Measurements from ENCODE around the gene CALHM3. TPM values are rescaled to one million over a fixed set of nuclear protein-coding genes. Genes with fewer than 3 reads are reported as not detected.

The CALHM3 gene, protein sequence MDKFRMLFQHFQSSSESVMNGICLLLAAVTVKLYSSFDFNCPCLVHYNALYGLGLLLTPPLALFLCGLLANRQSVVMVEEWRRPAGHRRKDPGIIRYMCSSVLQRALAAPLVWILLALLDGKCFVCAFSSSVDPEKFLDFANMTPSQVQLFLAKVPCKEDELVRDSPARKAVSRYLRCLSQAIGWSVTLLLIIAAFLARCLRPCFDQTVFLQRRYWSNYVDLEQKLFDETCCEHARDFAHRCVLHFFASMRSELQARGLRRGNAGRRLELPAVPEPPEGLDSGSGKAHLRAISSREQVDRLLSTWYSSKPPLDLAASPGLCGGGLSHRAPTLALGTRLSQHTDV
- not detected for total RNA-seq

DNA sequence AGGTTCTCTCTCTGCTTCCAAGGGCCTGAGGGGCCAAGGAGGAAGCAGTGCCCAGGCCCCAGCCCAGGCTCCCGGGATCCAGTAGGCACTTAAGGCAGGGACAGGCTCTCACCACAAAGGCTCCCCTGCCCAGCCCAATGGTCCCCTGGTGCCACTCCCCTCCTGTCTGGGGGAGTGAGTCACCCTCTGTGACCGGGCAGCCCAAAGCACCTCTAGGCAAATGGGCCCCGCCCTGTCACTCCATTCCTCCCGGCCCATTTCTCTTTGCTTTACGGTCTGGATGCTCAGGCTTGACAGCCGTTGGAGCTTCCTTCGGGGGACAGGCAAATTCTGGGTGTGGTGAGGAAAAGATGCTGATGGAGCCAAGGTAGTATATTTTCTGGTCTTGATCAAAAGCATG lies at the start of gene CALHM3:
Gene CALHM3 (minus strand): TSS at position 106 of the 400 bp plus-strand sequence. CDS start 208 bp downstream, outside the sequence.

DNA sequence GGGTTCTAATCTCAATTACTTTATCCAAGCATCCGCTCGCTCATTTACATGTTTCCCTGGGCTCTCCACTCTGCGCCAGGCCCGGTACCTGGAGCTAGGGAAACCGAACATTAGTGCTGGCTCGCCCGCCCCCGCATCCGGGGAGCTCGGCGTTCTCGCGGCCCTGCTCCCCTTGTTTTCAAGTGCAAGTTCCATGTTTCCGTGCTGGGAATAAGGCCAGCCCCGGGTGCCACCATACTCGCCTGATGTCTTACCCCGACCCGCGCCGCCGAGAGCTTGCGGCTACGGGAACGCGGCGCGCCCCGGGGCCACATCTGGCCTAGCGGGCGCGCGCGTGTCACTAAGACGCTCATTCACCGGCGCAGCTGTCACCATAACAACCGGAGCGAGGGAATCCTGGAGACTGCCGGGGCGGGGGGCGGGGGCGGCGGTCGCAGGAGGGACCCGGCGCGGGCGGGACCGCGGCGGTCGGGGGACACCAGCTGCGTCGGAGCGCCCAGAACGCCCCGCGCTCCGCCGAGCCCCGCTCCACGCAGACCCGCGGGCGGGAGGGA lies 14.4 kb upstream of the CALHM3 start, which contains the start of gene NEURL1:
Gene NEURL1 (plus strand): TSS at position 344 of the 554 bp plus-strand sequence. CDS start 683 bp downstream, outside the sequence.

DNA sequence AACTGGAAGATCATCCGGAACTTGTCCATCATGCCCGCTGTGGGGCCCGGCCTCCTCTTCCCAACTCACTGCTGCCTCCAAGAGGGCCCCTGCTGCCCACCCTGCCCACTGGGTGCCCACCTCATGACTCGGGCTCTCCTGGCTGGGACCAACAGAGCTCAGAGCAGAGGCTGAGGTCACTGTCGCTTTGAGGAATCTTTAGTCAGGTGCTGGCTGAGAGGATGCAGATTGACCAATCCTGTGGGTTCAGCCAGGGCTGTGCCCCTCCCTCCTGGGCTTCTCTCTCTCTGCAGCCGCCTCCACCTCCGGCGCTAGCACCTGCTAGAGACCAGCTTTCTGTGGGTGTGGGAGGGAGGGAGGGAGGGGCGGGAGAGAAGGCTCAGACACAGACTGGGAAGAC lies 20.3 kb downstream of the CALHM3 start, which contains the start of gene CALHM1:
Gene CALHM1 (minus strand): TSS at position 181 of the 400 bp plus-strand sequence. CDS start 149 bp downstream, at position 32.

DNA sequence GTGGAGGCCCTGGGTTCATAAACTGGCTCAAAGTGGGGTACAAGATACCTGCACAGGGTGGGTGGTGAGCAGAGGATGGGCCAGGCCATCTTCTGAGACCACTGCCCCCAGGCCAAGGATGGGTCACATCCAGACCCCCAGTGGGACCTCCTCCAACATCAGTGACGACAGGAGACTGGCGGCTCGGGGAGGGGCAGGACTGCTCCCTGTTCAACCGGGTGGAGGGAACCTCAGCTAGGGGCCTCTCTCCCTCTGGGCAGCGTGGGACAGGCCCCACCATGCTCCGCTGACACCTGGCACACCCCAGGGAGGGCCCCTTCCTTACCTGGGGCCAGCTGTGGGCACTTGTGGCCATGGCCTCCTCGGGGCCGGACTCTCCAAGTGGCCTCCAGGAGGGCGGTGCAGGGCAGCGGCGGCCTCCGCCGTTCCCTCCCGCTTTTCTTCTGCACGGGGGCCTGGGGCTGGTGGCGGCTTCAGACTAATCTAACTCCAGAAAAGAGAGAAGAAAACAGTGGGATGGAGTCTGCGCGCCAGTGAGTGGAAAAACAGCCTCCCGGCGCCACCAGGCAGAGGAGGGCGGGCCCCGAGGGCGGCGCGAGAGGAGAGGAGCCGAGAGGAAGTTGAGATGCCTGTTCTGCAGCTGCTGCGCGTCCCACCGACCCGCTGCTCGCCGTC lies 27.1 kb downstream of the CALHM3 start, which contains the start of gene CALHM2:
Gene CALHM2 (minus strand): TSS at position 540 of the 675 bp plus-strand sequence. CDS start 2,429 bp downstream, outside the sequence.

Other genes with a start within 250 kb of the CALHM3 start
- under 1 TPM; under 0.01 to 0.33 TPM for gene RPEL1, start 233.4 kb downstream of the CALHM3 start, total RNA-seq
- gene INA, start 202.1 kb downstream of the CALHM3 start, total RNA-seq: under 1 TPM in 1 of 2 donors, not detected in 1; under 0.01 TPM
- gene PCGF6, start 128.1 kb downstream of the CALHM3 start, total RNA-seq: 10 to 100 TPM in 1 of 2 donors, 1 to 10 TPM in 1; 8.9 to 15.3 TPM
- gene TAF5, start 111.3 kb downstream of the CALHM3 start, total RNA-seq: 1 to 10 TPM; 2.8 to 5.3 TPM
- 100 to 1,000 TPM; 170 to 231 TPM for gene ATP5MK, start 82.8 kb downstream of the CALHM3 start, total RNA-seq
- gene PDCD11, start 82.6 kb downstream of the CALHM3 start, total RNA-seq: 10 to 100 TPM; 28.2 to 41.6 TPM
- gene CALHM2, start 26.9 kb downstream of the CALHM3 start, total RNA-seq: 1 to 10 TPM; 8.3 to 10.0 TPM
- gene CALHM1, start 20.3 kb downstream of the CALHM3 start, total RNA-seq: not detected
- gene NEURL1, start 14.5 kb upstream of the CALHM3 start, total RNA-seq: under 1 TPM; under 0.01 to 0.34 TPM